ENCODE measurements around the gene TPH2.

TPH2 gene

GRCh38 chr12:71955970-71956369 is 17.3 kb downstream of the TPH2 start:
- DNase-seq (ENCODE audit: extremely low read depth, low read depth), result no peak
- H3K4me3 ChIP-seq (replicated peaks; ENCODE audit: low read depth, low read length), result no peak overlapping the region
- TF ChIP-seq, protein P1, sequence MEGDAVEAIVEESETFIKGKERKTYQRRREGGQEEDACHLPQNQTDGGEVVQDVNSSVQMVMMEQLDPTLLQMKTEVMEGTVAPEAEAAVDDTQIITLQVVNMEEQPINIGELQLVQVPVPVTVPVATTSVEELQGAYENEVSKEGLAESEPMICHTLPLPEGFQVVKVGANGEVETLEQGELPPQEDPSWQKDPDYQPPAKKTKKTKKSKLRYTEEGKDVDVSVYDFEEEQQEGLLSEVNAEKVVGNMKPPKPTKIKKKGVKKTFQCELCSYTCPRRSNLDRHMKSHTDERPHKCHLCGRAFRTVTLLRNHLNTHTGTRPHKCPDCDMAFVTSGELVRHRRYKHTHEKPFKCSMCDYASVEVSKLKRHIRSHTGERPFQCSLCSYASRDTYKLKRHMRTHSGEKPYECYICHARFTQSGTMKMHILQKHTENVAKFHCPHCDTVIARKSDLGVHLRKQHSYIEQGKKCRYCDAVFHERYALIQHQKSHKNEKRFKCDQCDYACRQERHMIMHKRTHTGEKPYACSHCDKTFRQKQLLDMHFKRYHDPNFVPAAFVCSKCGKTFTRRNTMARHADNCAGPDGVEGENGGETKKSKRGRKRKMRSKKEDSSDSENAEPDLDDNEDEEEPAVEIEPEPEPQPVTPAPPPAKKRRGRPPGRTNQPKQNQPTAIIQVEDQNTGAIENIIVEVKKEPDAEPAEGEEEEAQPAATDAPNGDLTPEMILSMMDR (IDR thresholded peaks at IDR 0.05; ENCODE audit: low read depth, low read length, missing control alignments), result no peak

DNA sequence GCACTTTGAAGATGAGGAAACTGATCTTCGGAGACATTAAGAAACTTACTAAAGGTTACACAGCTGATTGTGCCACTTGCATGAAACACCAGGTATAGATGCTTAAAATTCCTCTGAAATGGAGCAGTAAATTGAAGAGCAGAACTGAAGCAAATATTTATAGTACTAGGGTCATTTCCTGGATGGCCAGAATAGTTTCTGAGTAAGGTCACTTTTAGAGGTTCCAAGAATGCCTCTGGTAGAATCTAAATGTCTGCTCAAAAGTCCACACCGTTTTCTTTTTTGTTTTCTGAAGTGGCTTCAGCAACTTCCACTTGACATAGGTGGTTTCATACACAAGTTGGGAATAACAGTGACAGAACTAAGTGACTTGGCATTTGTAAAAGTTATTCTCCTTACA is 19.4 kb downstream of the TPH2 start:
- DNase-seq (ENCODE audit: extremely low read depth, low read depth), result no peak
- H3K4me3 ChIP-seq (replicated peaks; ENCODE audit: low read depth, low read length), result no peak overlapping the region
- TF ChIP-seq, protein P1 (IDR thresholded peaks at IDR 0.05; ENCODE audit: low read depth, low read length, missing control alignments), result no peak

- TF ChIP-seq, protein P1 (IDR thresholded peaks at IDR 0.05; ENCODE audit: low read depth, low read length, missing control alignments), result no peak
- no peak for DNase-seq (ENCODE audit: extremely low read depth, low read depth)
- no peak overlapping the region for H3K4me3 ChIP-seq (replicated peaks; ENCODE audit: low read depth, low read length)
Measured at GRCh38 chr12:71958457-71958856, 19.8 kb downstream of the TPH2 start.

DNA sequence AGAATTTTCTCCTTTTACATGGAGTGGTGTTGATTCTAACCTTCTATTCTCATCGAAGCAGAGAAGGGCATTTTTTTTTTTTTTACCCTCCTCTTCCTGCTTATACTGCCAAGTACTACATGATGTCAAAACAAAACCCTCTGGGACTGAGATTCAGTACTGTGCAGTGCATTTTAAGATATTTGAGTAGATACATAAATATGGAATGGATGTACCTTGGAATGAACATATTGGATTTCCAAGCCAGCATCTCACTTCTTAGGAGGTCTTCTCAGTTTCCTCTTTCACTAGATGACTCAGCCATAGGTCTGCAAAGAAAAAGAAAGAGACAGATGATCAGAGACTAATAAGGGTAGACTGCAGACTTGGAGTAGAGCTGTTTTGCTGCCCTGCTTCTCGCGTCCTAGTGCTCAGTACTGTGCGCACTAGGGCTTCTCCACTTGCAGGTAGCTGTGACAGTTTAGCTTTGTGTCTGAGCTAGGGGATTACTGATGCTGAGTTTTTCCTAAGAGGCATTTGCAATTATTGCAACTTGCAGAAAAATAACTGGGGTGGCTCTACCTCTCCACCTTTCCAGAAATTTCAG is 20.4 kb downstream of the TPH2 start:
- H3K4me3 ChIP-seq (replicated peaks; ENCODE audit: low read depth, low read length), result no peak overlapping the region
- TF ChIP-seq, protein P1 (IDR thresholded peaks at IDR 0.05; ENCODE audit: low read depth, low read length, missing control alignments), result no peak
- no peak for DNase-seq (ENCODE audit: extremely low read depth, low read depth)

DNA sequence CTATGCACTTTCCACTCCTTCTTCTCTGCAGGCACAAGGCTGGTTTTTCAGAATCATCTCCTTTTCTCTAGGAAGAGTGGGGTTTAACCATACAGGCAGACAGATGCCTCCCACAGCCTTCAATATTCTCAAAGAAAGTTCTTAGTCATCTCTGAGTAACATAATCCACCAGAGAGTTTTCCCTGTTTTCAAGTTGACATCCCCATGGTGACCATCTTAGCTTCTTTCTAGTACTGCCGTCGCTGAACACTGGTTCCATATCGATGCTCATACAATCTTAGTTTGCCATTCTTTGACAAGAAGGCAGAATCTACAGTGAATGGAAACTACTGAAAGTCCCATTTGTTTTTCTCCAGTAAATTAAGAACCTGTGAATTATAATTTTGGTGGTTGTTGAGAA is 28.6 kb downstream of the TPH2 start:
- H3K4me3 ChIP-seq (replicated peaks; ENCODE audit: low read depth, low read length), result no peak overlapping the region
- DNase-seq (ENCODE audit: extremely low read depth, low read depth), result no peak
- TF ChIP-seq, protein P1 (IDR thresholded peaks at IDR 0.05; ENCODE audit: low read depth, low read length, missing control alignments), result no peak

DNA sequence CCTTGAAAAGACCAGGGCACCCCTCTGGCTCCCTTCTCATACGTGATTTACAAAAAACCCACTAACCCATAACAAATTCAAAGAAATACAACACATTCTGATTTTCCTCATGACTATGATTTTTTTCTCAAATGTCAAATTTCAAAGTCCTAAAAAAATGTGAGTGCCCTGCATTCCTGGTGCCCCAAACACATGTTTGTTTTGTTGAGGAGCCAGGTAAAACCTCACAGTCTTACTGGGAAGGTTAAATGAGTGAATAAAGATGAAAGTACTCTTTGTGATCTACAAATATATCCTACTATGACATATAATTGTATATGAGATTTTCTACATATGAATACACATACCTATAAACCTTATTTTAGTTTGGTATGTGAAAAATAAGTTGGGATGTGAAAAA is 30.7 kb downstream of the TPH2 start:
- TF ChIP-seq, protein P1 (IDR thresholded peaks at IDR 0.05; ENCODE audit: low read depth, low read length, missing control alignments), result no peak
- no peak overlapping the region for H3K4me3 ChIP-seq (replicated peaks; ENCODE audit: low read depth, low read length)
- no peak for DNase-seq (ENCODE audit: extremely low read depth, low read depth)

DNA sequence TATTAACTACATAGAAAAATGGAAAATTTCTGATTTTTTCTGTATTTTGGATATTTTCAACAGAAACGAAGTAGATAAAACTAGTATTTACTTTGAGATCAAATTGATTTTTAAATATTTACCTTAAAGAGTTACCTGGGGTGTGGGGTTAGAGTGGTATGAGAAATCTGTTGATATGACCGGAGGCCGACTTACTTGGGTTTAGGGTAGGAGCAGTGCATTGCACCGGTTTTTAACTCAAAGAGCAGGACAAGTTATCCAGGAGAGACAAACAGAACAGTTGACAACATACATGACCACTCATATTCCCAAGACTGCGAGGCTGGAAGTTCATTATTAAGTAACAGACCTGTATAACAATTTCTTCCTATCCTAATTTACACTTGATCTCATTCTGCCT is 31.4 kb downstream of the TPH2 start:
- DNase-seq (ENCODE audit: extremely low read depth, low read depth), result no peak
- no peak overlapping the region for H3K4me3 ChIP-seq (replicated peaks; ENCODE audit: low read depth, low read length)

More for the DNA sequence above, 31.4 kb downstream of the TPH2 start:
- TF ChIP-seq, protein P1 (IDR thresholded peaks at IDR 0.05; ENCODE audit: low read depth, low read length, missing control alignments), result no peak

Measured in HFF-Myc (cell line).